ENCODE measurements around the gene BORCS8.
"Not testable (repeated sequence)": the region's sequence is repeated elsewhere in the genome, so short reads cannot be mapped to it uniquely, and the experiment has no call there.

The BORCS8 gene

DNA sequence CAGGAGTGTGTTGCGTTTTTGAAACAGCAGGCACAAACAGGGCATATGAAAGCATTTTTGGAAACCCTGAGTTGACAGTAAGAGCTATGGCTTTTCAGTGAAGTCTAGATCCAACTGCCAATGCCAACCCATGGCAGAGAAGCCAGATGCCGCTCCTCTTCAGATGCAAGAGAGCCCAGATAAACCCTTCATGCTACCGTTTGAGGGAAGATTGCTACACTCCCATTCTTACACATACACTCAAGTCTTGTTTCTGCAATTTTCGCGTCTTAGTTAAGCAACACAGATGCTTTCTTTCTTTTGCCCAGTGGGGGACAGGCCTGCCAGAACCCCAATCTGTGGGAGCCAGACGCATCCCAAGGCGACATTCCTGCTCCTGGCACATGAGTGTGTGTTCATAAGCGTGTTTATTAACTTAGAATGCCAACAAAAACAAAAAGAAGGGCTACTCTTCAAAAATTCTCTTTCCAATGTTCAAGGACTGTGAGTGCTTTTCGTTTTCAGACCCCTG, 10.4 kb downstream of the BORCS8 start:
- H3K36me3 ChIP-seq (ENCODE audit: control insufficient read depth in 4 of 4, insufficient read depth in 4 of 4, low read length in 3 of 4) = peaks cover 0 to 49% (median 39%) of the 10 kb centered on the region in 4 experiments
- ChIA-PET POLR2A (no interaction called here), CTCF (no interaction called here)
- 98% methylated on average over 7 of the region's 9 CpGs for WGBS (ENCODE audit: insufficient coverage)
- peaks cover 0 to 8% (median 0%) of the 10 kb centered on the region in 5 experiments for H3K9me3 ChIP-seq (ENCODE audit: control extremely low read depth in 1 of 5, control insufficient read depth in 4 of 5, insufficient read depth in 2 of 5, low read depth in 1 of 5, low read length in 4 of 5)
- H3K27me3 ChIP-seq (replicated peaks in 2 of 5; ENCODE audit: control insufficient read depth in 4 of 5, insufficient read depth in 5 of 5, low read length in 4 of 5) = no peaks in the 10 kb centered on the region
- H3K27ac ChIP-seq (ENCODE audit: insufficient read depth in 1 of 2, low read depth in 1 of 2, low read length in 2 of 2, poor library complexity in 1 of 2, severe bottlenecking in 2 of 2) = no peak overlapping the region
- H3K4me3 ChIP-seq (ENCODE audit: control insufficient read depth in 1 of 7, extremely low read depth in 1 of 7, insufficient read depth in 4 of 7, low read depth in 2 of 7, low read length in 6 of 7) = no peak overlapping the region
- no peak for DNase-seq
- H3K4me1 ChIP-seq (ENCODE audit: control extremely low read depth in 1 of 4, control insufficient read depth in 4 of 4, insufficient read depth in 4 of 4, low read length in 3 of 4) = peaks cover 0 to under 1% (median 0%) of the 10 kb centered on the region in 4 experiments

DNA sequence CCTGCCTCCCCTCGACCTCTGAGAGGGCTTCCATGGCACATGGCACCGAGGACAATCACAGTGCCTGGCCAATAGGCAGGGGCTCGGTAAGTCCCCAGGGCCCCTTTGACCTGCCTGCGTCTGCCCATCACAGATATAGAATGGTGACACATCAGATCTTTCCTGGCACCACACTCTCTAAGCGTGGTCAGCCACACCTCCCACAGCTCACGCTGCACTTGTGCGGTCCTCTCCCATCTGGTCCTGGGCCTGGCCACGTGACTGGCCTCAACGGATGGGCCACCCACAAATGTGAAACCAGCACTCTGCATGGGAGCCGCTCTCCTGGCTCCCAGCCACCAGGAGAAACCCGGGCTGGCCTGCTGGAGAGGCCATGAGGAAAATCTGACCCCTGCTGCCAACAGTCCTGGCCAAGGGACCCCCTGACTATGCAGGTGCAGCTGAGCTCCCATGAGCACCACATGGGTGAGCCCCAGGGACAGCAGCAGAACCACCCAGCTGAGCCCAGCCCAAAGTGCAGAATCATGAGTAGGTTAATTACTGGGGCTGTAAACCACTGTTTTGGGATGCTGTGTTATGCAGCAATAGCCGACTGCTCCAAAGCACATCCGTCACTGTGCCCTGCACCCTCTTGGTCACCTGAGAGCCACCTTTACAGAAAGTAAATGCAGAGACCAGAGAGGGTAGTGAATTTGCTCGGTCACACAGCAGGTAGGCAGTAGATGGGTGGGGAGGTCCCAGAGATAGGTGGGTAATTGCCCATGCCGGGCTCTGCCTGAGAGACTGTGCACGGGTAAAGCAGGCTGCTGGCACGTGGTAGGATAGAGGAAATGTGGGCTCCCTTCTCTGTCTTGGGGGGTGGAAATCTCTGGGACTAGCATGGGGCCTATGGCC, 12.2 kb downstream of the BORCS8 start:
- Histone ChIP-seq H3K36me3 (ENCODE audit: control insufficient read depth in 4 of 4, insufficient read depth in 4 of 4, low read length in 3 of 4) (peaks cover 0 to 49% (median 33%) of the 10 kb centered on the region in 4 experiments), H3K27me3 (replicated peaks in 2 of 5; ENCODE audit: control insufficient read depth in 4 of 5, insufficient read depth in 5 of 5, low read length in 4 of 5) (no peaks in the 10 kb centered on the region), H3K27ac (ENCODE audit: insufficient read depth in 1 of 2, low read depth in 1 of 2, low read length in 2 of 2, poor library complexity in 1 of 2, severe bottlenecking in 2 of 2) (no peak overlapping the region), H3K9me3 (ENCODE audit: control extremely low read depth in 1 of 5, control insufficient read depth in 4 of 5, insufficient read depth in 2 of 5, low read depth in 1 of 5, low read length in 4 of 5) (no peaks in the 10 kb centered on the region), H3K4me1 (ENCODE audit: control extremely low read depth in 1 of 4, control insufficient read depth in 4 of 4, insufficient read depth in 4 of 4, low read length in 3 of 4) (no peaks in the 10 kb centered on the region), H3K4me3 (ENCODE audit: control insufficient read depth in 1 of 7, extremely low read depth in 1 of 7, insufficient read depth in 4 of 7, low read depth in 2 of 7, low read length in 6 of 7) (no peak overlapping the region)
- WGBS (ENCODE audit: insufficient coverage) = 94% methylated on average over 14 of the region's 17 CpGs
- DNase-seq = no peak
- CTCF ChIA-PET = no interaction called here
- POLR2A ChIA-PET = no interaction called here

DNA sequence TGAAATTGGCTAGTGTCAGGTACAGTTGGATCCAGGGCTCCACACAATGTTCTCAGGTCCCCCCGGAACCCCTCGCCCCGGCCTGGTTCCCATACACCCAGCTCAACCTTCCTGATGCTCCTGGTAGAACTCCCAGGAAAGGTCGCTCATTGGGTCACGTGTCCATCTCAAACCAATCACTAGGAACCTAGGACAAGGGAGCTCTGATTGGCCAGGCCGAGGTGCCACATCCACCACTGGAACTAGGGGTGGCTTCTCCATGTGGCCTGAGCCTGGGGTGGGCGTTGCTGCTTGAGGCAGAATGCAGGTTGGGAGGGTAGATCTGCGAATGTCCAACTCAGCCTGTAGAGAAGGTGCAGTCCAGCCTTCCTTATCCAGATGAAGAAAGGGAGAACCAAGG, 15.0 kb downstream of the BORCS8 start:
- Histone ChIP-seq H3K27ac (ENCODE audit: insufficient read depth in 1 of 2, low read depth in 1 of 2, low read length in 2 of 2, poor library complexity in 1 of 2, severe bottlenecking in 2 of 2) (no peak overlapping the region), H3K9me3 (ENCODE audit: control extremely low read depth in 1 of 5, control insufficient read depth in 4 of 5, insufficient read depth in 2 of 5, low read depth in 1 of 5, low read length in 4 of 5) (no peaks in the 10 kb centered on the region), H3K4me3 (ENCODE audit: control insufficient read depth in 1 of 7, extremely low read depth in 1 of 7, insufficient read depth in 4 of 7, low read depth in 2 of 7, low read length in 6 of 7) (no peak overlapping the region), H3K27me3 (replicated peaks in 2 of 5; ENCODE audit: control insufficient read depth in 4 of 5, insufficient read depth in 5 of 5, low read length in 4 of 5) (no peaks in the 10 kb centered on the region), H3K4me1 (ENCODE audit: control extremely low read depth in 1 of 4, control insufficient read depth in 4 of 4, insufficient read depth in 4 of 4, low read length in 3 of 4) (peaks cover 0 to 4% (median 0%) of the 10 kb centered on the region in 4 experiments), H3K36me3 (ENCODE audit: control insufficient read depth in 4 of 4, insufficient read depth in 4 of 4, low read length in 3 of 4) (peaks cover 0 to 40% (median 26%) of the 10 kb centered on the region in 4 experiments)
- CTCF ChIA-PET = interaction anchor here (0.9 to 5.8 kb wide), 3 partner anchors 10 to 29 kb away, joined by 3 to 46 read pairs (median 39); no protein-coding TSS in a partner anchor
- POLR2A ChIA-PET = no interaction called here
- WGBS (ENCODE audit: insufficient coverage) = 87% methylated on average over 8 of the region's 8 CpGs
- DNase-seq = no peak

DNA sequence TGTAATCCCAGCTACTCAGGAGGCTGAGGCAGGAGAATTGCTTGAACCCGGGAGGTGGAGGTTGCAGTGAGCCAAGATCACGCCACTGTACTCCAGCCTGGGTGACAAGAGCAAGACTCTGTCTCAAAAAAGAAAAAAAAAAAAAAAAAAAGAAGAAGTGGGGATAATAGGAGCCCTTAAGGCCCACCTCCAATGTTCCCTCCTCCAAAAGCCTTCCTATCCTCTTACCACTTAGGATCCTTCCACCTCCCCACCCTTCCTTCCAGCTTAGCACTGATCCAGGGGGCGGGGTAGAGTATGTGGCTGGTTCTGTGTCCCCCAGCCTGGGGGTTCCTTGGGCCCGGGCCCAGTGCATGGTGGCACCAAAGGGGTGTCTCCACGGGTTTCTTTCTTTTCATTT, 18.7 kb downstream of the BORCS8 start:
- WGBS (ENCODE audit: insufficient coverage) = 100% methylated on average over 3 of the region's 5 CpGs
- Histone ChIP-seq H3K4me1 (ENCODE audit: control extremely low read depth in 1 of 4, control insufficient read depth in 4 of 4, insufficient read depth in 4 of 4, low read length in 3 of 4) (peaks cover 0 to 18% (median 10%) of the 10 kb centered on the region in 4 experiments), H3K36me3 (ENCODE audit: control insufficient read depth in 4 of 4, insufficient read depth in 4 of 4, low read length in 3 of 4) (peaks cover 0 to 14% (median 8%) of the 10 kb centered on the region in 4 experiments)
- H3K9me3 ChIP-seq (ENCODE audit: control extremely low read depth in 1 of 5, control insufficient read depth in 4 of 5, insufficient read depth in 2 of 5, low read depth in 1 of 5, low read length in 4 of 5); POLR2A ChIA-PET; H3K27me3 ChIP-seq (replicated peaks in 2 of 5; ENCODE audit: control insufficient read depth in 4 of 5, insufficient read depth in 5 of 5, low read length in 4 of 5); H3K27ac ChIP-seq (ENCODE audit: insufficient read depth in 1 of 2, low read depth in 1 of 2, low read length in 2 of 2, poor library complexity in 1 of 2, severe bottlenecking in 2 of 2); H3K4me3 ChIP-seq (ENCODE audit: control insufficient read depth in 1 of 7, extremely low read depth in 1 of 7, insufficient read depth in 4 of 7, low read depth in 2 of 7, low read length in 6 of 7); DNase-seq: not testable (repeated sequence)
- CTCF ChIA-PET = interaction anchor here (0.7 to 5.8 kb wide), 6 partner anchors 9 to 30 kb away, joined by 3 to 46 read pairs (median 10); no protein-coding TSS in a partner anchor

DNA sequence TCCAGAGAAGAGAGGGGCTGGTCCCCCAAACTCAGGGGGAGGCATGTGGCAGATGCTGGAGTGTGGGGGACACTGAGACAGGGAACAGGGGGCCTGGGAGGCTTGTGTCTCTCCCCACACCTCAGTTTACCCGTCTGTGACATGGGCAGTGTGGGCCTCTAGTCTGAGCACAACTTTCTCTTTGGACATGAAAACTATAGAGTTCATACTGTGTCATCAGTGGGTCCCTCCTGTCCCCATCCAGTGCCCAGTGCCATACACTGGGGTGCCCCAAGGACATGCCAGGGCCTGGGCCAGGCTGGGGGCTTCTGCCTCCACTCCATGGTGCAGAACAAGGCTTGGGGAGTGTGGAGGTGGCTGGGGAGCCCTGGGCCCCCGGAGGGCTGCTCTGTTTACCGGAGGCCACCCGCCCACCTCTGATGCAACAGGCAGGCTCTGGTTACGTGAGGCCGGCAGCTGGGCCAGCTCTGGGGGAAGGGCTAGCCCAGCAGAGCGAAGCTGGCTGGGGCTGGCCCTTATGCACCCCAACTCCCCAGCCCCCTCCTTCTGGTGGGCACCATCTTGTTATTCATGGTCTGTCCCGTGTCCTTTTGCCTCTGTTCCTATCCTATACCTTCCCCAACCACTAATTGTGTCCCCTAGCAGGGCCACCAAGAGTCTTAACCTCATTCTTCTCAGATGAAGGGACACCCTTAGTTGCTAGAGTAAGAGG, 20.0 kb downstream of the BORCS8 start:
- CTCF ChIA-PET = interaction anchor here (5.8 kb wide), 1 partner anchor 24 kb away, joined by 46 read pairs; no protein-coding TSS in a partner anchor
- POLR2A ChIA-PET = no interaction called here
- H3K27ac ChIP-seq (ENCODE audit: insufficient read depth in 1 of 2, low read depth in 1 of 2, low read length in 2 of 2, poor library complexity in 1 of 2, severe bottlenecking in 2 of 2) = no peak overlapping the region
- peaks cover 0 to 7% (median 2%) of the 10 kb centered on the region in 5 experiments for H3K27me3 ChIP-seq (replicated peaks in 2 of 5; ENCODE audit: control insufficient read depth in 4 of 5, insufficient read depth in 5 of 5, low read length in 4 of 5)
- 91% methylated on average over 7 of the region's 8 CpGs for WGBS (ENCODE audit: insufficient coverage)
- peaks cover 0 to 8% (median 4%) of the 10 kb centered on the region in 4 experiments for H3K36me3 ChIP-seq (ENCODE audit: control insufficient read depth in 4 of 4, insufficient read depth in 4 of 4, low read length in 3 of 4)
- H3K4me3 ChIP-seq (ENCODE audit: control insufficient read depth in 1 of 7, extremely low read depth in 1 of 7, insufficient read depth in 4 of 7, low read depth in 2 of 7, low read length in 6 of 7) = no peak overlapping the region
- H3K4me1 ChIP-seq (ENCODE audit: control extremely low read depth in 1 of 4, control insufficient read depth in 4 of 4, insufficient read depth in 4 of 4, low read length in 3 of 4) = peaks cover 0 to 18% (median 10%) of the 10 kb centered on the region in 4 experiments
- DNase-seq = no peak
- H3K9me3 ChIP-seq (ENCODE audit: control extremely low read depth in 1 of 5, control insufficient read depth in 4 of 5, insufficient read depth in 2 of 5, low read depth in 1 of 5, low read length in 4 of 5) = no peaks in the 10 kb centered on the region

DNA sequence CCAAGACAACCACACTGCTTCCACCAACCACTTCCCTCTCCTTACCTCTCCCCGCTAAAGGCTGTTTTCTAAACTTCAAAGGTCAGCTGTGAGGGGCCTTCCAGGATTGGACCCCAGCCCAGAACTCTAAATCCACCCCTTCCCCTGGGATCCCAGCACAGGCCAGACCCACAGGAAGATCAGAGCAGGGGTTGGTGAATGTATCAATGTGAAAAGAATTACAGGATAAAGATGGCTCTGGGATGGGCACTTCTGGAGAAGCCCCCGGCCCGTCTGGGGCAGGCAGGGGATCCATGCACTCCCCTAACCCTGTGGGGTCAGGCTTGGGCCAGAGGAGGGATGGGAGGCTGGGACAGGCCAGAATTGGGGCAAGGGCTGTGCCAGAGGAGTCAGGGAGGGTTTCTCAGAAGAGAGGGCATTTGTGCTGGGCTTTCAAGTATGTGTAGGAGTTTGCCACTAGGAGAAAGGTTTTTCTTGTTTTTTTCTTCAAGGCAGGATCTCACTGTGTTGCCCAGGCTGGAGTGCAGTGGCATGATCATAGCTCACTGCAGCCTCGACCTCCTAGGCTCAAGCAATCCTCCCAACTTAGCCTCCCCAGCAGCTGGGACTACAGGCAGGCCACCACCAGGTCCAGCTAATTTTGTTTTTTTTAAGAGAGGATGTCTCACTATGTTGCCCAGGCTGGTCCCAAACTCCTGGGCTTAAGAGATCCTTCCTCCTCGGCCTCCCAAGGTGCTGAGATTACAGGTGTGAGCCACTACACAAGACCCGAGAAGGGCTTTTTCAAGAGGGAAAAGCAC, 20.9 kb downstream of the BORCS8 start:
- DNase-seq = no peak
- ChIA-PET POLR2A (no interaction called here), CTCF (no interaction called here)
- Histone ChIP-seq H3K27ac (ENCODE audit: insufficient read depth in 1 of 2, low read depth in 1 of 2, low read length in 2 of 2, poor library complexity in 1 of 2, severe bottlenecking in 2 of 2) (no peak overlapping the region), H3K4me3 (ENCODE audit: control insufficient read depth in 1 of 7, extremely low read depth in 1 of 7, insufficient read depth in 4 of 7, low read depth in 2 of 7, low read length in 6 of 7) (peak overlapping the region in 1 of 7 experiments; percentile 40), H3K36me3 (ENCODE audit: control insufficient read depth in 4 of 4, insufficient read depth in 4 of 4, low read length in 3 of 4) (no peaks in the 10 kb centered on the region), H3K27me3 (replicated peaks in 2 of 5; ENCODE audit: control insufficient read depth in 4 of 5, insufficient read depth in 5 of 5, low read length in 4 of 5) (peaks cover 0 to 7% (median 2%) of the 10 kb centered on the region in 5 experiments), H3K4me1 (ENCODE audit: control extremely low read depth in 1 of 4, control insufficient read depth in 4 of 4, insufficient read depth in 4 of 4, low read length in 3 of 4) (peaks cover 0 to 18% (median 10%) of the 10 kb centered on the region in 4 experiments), H3K9me3 (ENCODE audit: control extremely low read depth in 1 of 5, control insufficient read depth in 4 of 5, insufficient read depth in 2 of 5, low read depth in 1 of 5, low read length in 4 of 5) (no peaks in the 10 kb centered on the region)
- WGBS (ENCODE audit: insufficient coverage) = 95% methylated on average over 5 of the region's 6 CpGs

Measured in common myeloid progenitor, CD34-positive (primary cell).